Liver (tissue), 9 donors: ENCODE measurements around the gene TCEA2. TPM values are rescaled to one million over a fixed set of nuclear protein-coding genes. Genes with fewer than 3 reads are reported as not detected.
"Not testable (repeated sequence)": the region's sequence is repeated elsewhere in the genome, so short reads cannot be mapped to it uniquely, and the experiment has no call there.

Source experiments
- DNase-seq: peaks from one replicate; pipeline ENCODE4 v3.0.0-alpha.2; 2017; ENCODE audit warnings: low spot score
- H3K27ac ChIP-seq, 2 donors: one replicate each; pipeline ENCODE4 v1.7.0; 2013; ENCODE audit warnings: inconsistent platforms in 2 of 2, low read length in 2 of 2, control low read depth in 1 of 2, low read depth in 1 of 2, mild to moderate bottlenecking in 1 of 2
- H3K27me3 ChIP-seq, 4 donors: one replicate each; pipeline versions ENCODE4 v1.6.1 to v1.7.0; 2013; ENCODE audit warnings: low read length in 3 of 4, inconsistent platforms in 1 of 4, mild to moderate bottlenecking in 1 of 4, moderate library complexity in 1 of 4; ENCODE audit not compliant: control insufficient read depth in 4 of 4, insufficient read depth in 4 of 4
- H3K36me3 ChIP-seq, 4 donors: one replicate each; pipeline versions ENCODE4 v1.6.1 to v1.7.0; 2013; ENCODE audit warnings: low read length in 3 of 4, mild to moderate bottlenecking in 3 of 4, low read depth in 1 of 4, moderate library complexity in 1 of 4; ENCODE audit not compliant: control insufficient read depth in 4 of 4, insufficient read depth in 3 of 4
- H3K4me1 ChIP-seq, 4 donors: one replicate each; pipeline versions ENCODE4 v1.6.1 to v1.7.0; 2013; ENCODE audit warnings: low read length in 3 of 4, mild to moderate bottlenecking in 3 of 4, moderate library complexity in 1 of 4; ENCODE audit not compliant: control insufficient read depth in 4 of 4, insufficient read depth in 4 of 4
- H3K4me3 ChIP-seq, 3 donors: one replicate each; pipeline versions ENCODE4 v1.6.1 to v1.7.0; 2013; ENCODE audit warnings: low read length in 3 of 3, control low read depth in 1 of 3, low read depth in 1 of 3, mild to moderate bottlenecking in 1 of 3
- H3K9ac ChIP-seq, 2 donors: one replicate each; pipeline ENCODE4 v1.7.0; 2013; ENCODE audit warnings: low read length in 2 of 2, mild to moderate bottlenecking in 2 of 2, moderate library complexity in 2 of 2, control low read depth in 1 of 2, low read depth in 1 of 2
- H3K9me3 ChIP-seq, 4 donors: one replicate each; pipeline versions ENCODE4 v1.6.1 to v1.7.0; 2013; ENCODE audit warnings: low read length in 3 of 4; ENCODE audit not compliant: control insufficient read depth in 4 of 4
- EGR1 ChIP-seq, 2 donors: IDR thresholded peaks; 2 replicates each; pipeline ENCODE4 v1.6.1; 2016 to 2018; ENCODE audit warnings: antibody characterized with exemption in 2 of 2, low read depth in 2 of 2
- FOXA1 ChIP-seq: IDR thresholded peaks from 2 replicates; pipeline ENCODE4 v1.6.1; 2016; ENCODE audit warnings: antibody characterized with exemption
- FOXA2 ChIP-seq: IDR thresholded peaks from 2 replicates; pipeline ENCODE4 v1.6.1; 2016; ENCODE audit warnings: antibody characterized with exemption
- GABPA ChIP-seq, 2 donors: IDR thresholded peaks in 1 of 2; conservative IDR thresholded peaks in 1 of 2; 2 replicates each; pipeline ENCODE4 v1.6.1; 2016; ENCODE audit warnings: antibody characterized with exemption in 2 of 2, mild to moderate bottlenecking in 1 of 2, moderate library complexity in 1 of 2
- HNF4A ChIP-seq, 2 donors: conservative IDR thresholded peaks; 2 replicates each; pipeline ENCODE4 v1.6.1; 2016; ENCODE audit warnings: antibody characterized with exemption in 2 of 2, mild to moderate bottlenecking in 2 of 2
- HNF4G ChIP-seq: IDR thresholded peaks from 2 replicates; pipeline ENCODE4 v1.6.1; 2016; ENCODE audit warnings: antibody characterized with exemption
- JUND ChIP-seq, 2 donors: IDR thresholded peaks; 2 replicates each; pipeline ENCODE4 v1.6.1; 2016; ENCODE audit warnings: antibody characterized with exemption in 2 of 2
- NR2F2 ChIP-seq: IDR thresholded peaks from 2 replicates; pipeline ENCODE4 v1.6.1; 2016; ENCODE audit warnings: antibody characterized with exemption
- RAD21 ChIP-seq, 2 donors: IDR thresholded peaks; 2 replicates each; pipeline ENCODE4 v1.6.1; 2016; ENCODE audit warnings: antibody characterized with exemption in 2 of 2, mild to moderate bottlenecking in 2 of 2
- RXRA ChIP-seq, 2 donors: IDR thresholded peaks; 2 replicates each; pipeline ENCODE4 v1.6.1; 2017 to 2018; ENCODE audit warnings: antibody characterized with exemption in 2 of 2, mild to moderate bottlenecking in 1 of 2
- SP1 ChIP-seq: IDR thresholded peaks from 2 replicates; pipeline ENCODE4 v1.6.1; 2018; ENCODE audit warnings: antibody characterized with exemption, mild to moderate bottlenecking
- WGBS: extraction: QIAGEN DNeasy Blood & Tissue Kit; methylation state at CpG from one replicate; pipeline ENCODE4 v1.1.7; 2013; 5-methylcytosine and 5-hydroxymethylcytosine counted together
- polyA plus RNA-seq, 2 donors: library from polyadenylated mRNA; stranded (reverse) in 1 of 2; unstranded in 1 of 2; fragments of 200-250 nt in 1 of 2; fragments of >200 nt in 1 of 2; fragmentation: Nextera tagmentation in 1 of 2; extraction: Ambion mirVana in 1 of 2; gene quantifications; one replicate each; pipeline versions ENCODE4 v1.2.1 to v1.2.3, GENCODE V29; 2013 to 2015
- total RNA-seq, 2 donors: library from RNA; depleted of rRNA; stranded (reverse); fragments of >200 nt; gene quantifications; one replicate each; pipeline ENCODE4 v1.2.3, GENCODE V29; 2014
- TF ChIP-seq, protein P1 (sequence below): fragments of 150-350 bp; IDR thresholded peaks from 2 replicates; pipeline ENCODE4 v1.5.1; 2017; ENCODE audit warnings: improper control_type of control experiment, low read depth, low read length; ENCODE audit not compliant: missing input control
- TF ChIP-seq, protein P2 (sequence below): IDR thresholded peaks from 2 replicates; pipeline ENCODE4 v1.6.1; 2016; ENCODE audit warnings: antibody characterized with exemption, mild to moderate bottlenecking
- TF ChIP-seq, protein P3 (sequence below): IDR thresholded peaks from 2 replicates; pipeline ENCODE4 v1.6.1; 2016; ENCODE audit warnings: antibody characterized with exemption
- TF ChIP-seq, protein P4 (sequence below): IDR thresholded peaks from 2 replicates; pipeline ENCODE4 v1.6.1; 2016; ENCODE audit warnings: antibody characterized with exemption
- donor health status: healthy.
- donor health status: healthy.
- donor health status: healthy.
- donor health status: healthy.
- donor health status: healthy.

TCEA2 gene
- total and polyA plus RNA-seq, 4 donors = 4.6 to 22.6 (median 11.8) TPM

DNA sequence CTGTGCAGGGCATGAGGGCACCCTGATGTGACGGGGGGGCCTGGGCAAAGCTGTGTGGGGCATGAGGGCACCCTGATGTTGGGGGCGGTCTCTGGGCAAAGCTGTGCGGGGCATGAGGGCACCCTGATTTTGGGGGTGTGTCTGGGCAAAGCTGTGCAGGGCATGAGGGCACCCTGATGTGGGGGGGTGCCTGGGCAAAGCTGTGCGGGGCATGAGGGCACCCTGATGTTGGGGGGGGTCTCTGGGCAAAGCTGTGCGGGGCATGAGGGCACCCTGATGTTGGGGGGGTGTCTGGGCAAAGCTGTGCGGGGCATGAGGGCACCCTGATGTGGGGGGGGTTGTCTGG, 54.4 kb downstream of the TCEA2 start:
- not testable (repeated sequence) for H3K9ac ChIP-seq, H3K36me3 ChIP-seq, H3K27ac ChIP-seq, DNase-seq, H3K4me1 ChIP-seq, H3K4me3 ChIP-seq, H3K9me3 ChIP-seq, H3K27me3 ChIP-seq
- WGBS = 62% methylated on average over 6 of the region's 6 CpGs

DNA sequence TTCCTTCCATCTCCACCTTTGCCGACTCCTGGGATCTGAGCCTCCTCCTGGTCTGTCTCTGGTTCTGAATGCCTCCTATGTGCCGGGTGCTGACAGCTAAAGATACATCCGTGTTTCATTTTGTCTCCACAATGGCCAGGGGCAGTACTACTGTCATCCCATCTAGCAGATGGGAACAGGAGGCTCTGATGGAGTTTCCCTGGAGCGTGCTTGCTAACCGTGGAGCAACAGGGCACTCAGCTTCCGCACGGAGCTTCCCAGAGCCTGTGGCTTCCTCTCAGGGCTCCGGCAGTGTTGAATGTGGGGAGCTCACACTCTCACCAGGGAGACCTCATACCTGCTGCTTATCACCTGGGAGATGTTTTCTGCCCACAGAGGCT, 56.3 kb downstream of the TCEA2 start:
- DNase-seq = no peak
- Histone ChIP-seq H3K4me3 (no peak overlapping the region), H3K27ac (no peak overlapping the region), H3K4me1 (peaks cover 0 to 4% (median under 1%) of the 10 kb centered on the region in 4 donors), H3K36me3 (no peaks in the 10 kb centered on the region), H3K9ac (no peak overlapping the region), H3K9me3 (no peaks in the 10 kb centered on the region), H3K27me3 (peaks cover 0 to 3% (median 1%) of the 10 kb centered on the region in 4 donors)
- no peak for TF ChIP-seq FOXA1
- TF ChIP-seq, protein P1, sequence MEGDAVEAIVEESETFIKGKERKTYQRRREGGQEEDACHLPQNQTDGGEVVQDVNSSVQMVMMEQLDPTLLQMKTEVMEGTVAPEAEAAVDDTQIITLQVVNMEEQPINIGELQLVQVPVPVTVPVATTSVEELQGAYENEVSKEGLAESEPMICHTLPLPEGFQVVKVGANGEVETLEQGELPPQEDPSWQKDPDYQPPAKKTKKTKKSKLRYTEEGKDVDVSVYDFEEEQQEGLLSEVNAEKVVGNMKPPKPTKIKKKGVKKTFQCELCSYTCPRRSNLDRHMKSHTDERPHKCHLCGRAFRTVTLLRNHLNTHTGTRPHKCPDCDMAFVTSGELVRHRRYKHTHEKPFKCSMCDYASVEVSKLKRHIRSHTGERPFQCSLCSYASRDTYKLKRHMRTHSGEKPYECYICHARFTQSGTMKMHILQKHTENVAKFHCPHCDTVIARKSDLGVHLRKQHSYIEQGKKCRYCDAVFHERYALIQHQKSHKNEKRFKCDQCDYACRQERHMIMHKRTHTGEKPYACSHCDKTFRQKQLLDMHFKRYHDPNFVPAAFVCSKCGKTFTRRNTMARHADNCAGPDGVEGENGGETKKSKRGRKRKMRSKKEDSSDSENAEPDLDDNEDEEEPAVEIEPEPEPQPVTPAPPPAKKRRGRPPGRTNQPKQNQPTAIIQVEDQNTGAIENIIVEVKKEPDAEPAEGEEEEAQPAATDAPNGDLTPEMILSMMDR = no peak
- no peak for TF ChIP-seq HNF4G
- no peak for TF ChIP-seq EGR1 (IDR thresholded peaks at IDR 0.05; ENCODE audit: low read depth in 2 of 2)
- TF ChIP-seq JUND (IDR thresholded peaks at IDR 0.05) = no peak
- TF ChIP-seq, protein P2, sequence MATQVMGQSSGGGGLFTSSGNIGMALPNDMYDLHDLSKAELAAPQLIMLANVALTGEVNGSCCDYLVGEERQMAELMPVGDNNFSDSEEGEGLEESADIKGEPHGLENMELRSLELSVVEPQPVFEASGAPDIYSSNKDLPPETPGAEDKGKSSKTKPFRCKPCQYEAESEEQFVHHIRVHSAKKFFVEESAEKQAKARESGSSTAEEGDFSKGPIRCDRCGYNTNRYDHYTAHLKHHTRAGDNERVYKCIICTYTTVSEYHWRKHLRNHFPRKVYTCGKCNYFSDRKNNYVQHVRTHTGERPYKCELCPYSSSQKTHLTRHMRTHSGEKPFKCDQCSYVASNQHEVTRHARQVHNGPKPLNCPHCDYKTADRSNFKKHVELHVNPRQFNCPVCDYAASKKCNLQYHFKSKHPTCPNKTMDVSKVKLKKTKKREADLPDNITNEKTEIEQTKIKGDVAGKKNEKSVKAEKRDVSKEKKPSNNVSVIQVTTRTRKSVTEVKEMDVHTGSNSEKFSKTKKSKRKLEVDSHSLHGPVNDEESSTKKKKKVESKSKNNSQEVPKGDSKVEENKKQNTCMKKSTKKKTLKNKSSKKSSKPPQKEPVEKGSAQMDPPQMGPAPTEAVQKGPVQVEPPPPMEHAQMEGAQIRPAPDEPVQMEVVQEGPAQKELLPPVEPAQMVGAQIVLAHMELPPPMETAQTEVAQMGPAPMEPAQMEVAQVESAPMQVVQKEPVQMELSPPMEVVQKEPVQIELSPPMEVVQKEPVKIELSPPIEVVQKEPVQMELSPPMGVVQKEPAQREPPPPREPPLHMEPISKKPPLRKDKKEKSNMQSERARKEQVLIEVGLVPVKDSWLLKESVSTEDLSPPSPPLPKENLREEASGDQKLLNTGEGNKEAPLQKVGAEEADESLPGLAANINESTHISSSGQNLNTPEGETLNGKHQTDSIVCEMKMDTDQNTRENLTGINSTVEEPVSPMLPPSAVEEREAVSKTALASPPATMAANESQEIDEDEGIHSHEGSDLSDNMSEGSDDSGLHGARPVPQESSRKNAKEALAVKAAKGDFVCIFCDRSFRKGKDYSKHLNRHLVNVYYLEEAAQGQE = no peak
- no peak for TF ChIP-seq NR2F2
- TF ChIP-seq, protein P3, sequence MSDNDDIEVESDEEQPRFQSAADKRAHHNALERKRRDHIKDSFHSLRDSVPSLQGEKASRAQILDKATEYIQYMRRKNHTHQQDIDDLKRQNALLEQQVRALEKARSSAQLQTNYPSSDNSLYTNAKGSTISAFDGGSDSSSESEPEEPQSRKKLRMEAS = no peak
- no peak for TF ChIP-seq GABPA (IDR thresholded peaks at IDR 0.05 in 1 of 2, conservative IDR thresholded peaks at IDR 0.05 in 1 of 2)
- no peak for TF ChIP-seq SP1
- TF ChIP-seq HNF4A (conservative IDR thresholded peaks at IDR 0.05) = no peak
- no peak for TF ChIP-seq FOXA2
- no peak for TF ChIP-seq RAD21 (IDR thresholded peaks at IDR 0.05)
- TF ChIP-seq, protein P4, sequence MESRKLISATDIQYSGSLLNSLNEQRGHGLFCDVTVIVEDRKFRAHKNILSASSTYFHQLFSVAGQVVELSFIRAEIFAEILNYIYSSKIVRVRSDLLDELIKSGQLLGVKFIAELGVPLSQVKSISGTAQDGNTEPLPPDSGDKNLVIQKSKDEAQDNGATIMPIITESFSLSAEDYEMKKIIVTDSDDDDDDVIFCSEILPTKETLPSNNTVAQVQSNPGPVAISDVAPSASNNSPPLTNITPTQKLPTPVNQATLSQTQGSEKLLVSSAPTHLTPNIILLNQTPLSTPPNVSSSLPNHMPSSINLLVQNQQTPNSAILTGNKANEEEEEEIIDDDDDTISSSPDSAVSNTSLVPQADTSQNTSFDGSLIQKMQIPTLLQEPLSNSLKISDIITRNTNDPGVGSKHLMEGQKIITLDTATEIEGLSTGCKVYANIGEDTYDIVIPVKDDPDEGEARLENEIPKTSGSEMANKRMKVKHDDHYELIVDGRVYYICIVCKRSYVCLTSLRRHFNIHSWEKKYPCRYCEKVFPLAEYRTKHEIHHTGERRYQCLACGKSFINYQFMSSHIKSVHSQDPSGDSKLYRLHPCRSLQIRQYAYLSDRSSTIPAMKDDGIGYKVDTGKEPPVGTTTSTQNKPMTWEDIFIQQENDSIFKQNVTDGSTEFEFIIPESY = no peak
- no peak for TF ChIP-seq RXRA (IDR thresholded peaks at IDR 0.05)
- 81% methylated on average over 8 of the region's 8 CpGs for WGBS
